Activated CD4-positive, alpha-beta T cell treated with anti-CD3 and anti-CD28 coated beads for 24 hours (primary cell): ENCODE measurements around the gene GH2.
"Not testable (repeated sequence)": the region's sequence is repeated elsewhere in the genome, so short reads cannot be mapped to it uniquely, and the experiment has no call there.

Source experiments
- DNase-seq, 2 donors: peaks; one replicate each; pipeline ENCODE4 v3.0.0-alpha.2; 2020; ENCODE audit warnings: low read depth in 2 of 2

GH2 gene

DNA sequence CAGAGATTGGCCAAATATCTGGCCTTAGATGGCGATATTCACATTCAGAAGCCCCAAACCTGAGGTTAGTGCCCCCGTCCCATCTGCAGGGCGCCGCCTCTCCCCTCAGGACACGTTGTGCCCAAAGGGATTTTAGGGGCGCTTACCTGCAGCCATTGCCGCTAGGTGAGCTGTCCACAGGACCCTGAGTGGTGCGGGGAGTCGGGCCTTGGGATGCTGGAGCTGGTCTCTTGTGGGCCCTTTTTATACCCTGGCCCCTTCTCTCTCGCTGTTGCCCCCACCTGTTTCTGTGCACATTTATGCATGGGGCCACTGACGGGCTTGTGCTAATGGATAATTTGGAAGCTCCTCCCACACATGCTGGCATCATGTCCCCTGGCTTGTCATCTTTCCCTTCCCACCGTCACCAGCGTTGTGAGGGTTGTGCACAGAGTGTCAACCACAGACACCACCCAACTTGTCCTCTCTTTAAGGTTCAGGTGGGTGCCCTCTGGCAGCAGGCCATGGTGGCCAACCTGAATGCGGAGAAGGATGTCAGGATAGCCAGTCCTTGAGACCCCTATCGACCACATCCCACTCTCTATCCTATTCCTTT is 29.4 kb upstream of the GH2 start, which contains the start of gene CSHL1:
Gene CSHL1, minus strand, starts transcription at position 218 of the 595 bp plus-strand sequence. Its CDS starts 62 bp downstream, at position 156.
- DNase-seq: no peak

DNA sequence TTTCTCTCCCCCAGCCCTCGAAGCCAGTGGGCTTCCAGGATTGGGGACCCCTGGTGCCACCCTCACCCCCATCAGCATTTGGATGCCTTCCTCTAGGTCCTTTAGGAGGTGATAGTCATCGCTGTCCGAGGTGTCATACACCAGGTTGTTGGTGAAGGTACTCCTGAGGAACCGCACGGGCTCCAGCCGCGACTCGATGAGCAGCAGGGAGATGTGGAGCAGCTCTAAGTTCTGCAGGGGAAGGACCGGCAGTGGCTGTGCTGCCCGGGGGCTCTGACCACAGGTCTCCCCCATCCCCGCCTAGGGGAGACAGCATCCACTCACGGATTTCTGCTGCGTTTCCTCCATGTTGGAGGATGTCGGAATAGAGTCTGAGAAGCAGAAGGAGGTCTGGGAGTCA is 28.4 kb upstream of the GH2 start:
- no peak for DNase-seq

DNA sequence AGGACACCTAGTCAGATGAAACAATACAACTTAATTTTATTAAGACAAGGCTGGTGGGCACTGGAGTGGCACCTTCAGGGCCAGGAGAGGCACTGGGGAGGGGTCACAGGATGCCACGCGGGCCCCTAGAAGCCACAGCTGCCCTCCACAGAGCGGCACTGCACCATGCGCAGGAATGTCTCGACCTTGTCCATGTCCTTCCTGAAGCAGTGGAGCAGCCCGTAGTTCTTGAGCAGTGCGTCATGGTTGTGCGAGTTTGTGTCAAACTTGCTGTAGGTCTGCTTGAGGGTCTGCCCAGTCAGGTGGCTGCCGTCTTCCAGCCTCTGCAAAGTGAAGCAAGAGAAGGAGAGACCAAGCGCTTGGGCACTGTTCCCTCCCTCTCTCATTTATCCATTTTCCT is 27.8 kb upstream of the GH2 start:
- DNase-seq: not testable (repeated sequence)

DNA sequence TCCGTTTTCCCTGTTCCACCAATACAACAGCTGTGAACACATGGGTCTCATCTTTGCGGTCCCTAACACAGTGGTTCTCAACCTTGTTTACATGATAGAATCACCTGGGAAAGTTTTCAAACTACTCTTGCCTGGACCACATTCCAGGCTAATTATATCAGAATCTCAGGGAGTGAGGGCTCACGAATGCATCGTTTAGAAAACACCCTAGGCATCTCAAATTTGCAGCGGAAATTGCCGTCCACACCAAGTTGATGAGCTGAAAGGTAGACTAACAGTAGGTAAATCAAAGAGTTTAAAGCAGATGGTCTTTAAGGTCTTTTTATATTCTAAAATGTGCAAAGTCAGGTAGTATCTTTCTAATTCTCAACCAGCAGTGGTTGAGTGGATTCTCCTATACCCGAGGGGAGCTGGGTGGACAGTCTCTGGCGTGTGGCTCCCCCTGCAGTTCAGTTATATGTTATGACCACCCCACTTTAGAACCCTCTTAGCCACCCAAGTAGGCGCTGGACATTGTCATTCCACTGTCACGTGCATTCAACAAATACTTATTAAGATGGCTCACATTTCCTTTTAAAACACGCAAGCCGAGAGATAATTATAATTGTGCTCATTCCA is 25.5 kb upstream of the GH2 start:
- not testable (repeated sequence) for DNase-seq

DNA sequence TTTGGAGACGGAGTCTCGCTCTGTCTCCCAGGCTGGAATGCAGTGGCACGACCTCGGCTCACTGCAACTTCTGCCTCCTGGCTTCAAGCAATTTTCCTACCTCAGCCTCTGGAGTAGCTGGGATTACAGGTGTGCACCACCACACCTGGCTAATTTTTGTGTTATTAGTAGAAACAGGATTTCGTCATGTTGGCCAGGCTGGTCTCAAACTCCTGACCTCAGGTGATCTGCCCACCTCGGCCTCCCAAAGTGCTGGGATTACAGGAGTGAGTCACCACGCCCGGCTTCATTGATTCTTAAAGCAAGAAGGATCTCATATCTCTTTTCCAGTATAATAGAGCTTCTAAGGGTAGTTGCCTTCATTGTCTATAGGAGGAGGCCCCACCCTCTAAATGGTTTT is 23.1 kb upstream of the GH2 start:
- DNase-seq: not testable (repeated sequence)

DNA sequence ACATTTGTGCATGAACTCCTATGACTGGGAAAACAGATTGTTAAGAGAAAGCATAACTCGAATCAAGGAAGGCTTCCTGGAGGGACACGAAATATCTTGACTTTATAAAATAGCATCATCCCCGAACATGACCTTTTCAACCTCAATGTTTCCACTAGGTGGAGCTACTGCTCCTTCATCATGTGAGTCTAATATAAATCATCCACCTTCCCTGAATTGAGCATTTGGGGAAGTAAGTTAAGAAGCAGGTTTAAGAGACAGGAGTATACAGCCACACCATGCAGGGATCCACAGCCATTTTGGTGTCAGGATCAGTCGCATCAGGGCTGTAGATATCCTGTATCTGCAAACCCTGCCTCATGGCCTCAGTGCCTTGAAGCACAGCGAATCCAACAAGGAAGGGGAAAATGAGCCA is 22.1 kb upstream of the GH2 start:
- DNase-seq: peak in 1 of 2 donors; percentile 29

DNA sequence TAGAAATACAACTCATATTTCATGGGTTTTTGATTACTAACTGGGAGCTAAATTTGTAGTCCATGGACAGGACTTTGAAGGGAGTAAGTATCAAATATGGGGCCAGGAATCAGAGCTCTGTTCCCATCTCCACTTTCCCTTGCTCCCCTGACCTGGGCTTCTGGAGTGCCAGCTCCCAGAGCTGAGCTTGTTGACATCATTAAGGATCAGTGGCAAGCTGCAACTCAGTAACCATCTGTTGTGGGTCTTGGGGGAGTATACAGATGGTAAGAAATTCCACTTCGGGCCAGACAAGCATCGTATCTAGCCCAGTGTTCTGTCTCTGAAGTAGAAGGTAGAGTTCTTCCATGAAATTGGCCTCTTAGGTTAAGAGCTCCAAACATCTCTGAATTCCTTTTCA is 20.2 kb upstream of the GH2 start:
- not testable (repeated sequence) for DNase-seq

DNA sequence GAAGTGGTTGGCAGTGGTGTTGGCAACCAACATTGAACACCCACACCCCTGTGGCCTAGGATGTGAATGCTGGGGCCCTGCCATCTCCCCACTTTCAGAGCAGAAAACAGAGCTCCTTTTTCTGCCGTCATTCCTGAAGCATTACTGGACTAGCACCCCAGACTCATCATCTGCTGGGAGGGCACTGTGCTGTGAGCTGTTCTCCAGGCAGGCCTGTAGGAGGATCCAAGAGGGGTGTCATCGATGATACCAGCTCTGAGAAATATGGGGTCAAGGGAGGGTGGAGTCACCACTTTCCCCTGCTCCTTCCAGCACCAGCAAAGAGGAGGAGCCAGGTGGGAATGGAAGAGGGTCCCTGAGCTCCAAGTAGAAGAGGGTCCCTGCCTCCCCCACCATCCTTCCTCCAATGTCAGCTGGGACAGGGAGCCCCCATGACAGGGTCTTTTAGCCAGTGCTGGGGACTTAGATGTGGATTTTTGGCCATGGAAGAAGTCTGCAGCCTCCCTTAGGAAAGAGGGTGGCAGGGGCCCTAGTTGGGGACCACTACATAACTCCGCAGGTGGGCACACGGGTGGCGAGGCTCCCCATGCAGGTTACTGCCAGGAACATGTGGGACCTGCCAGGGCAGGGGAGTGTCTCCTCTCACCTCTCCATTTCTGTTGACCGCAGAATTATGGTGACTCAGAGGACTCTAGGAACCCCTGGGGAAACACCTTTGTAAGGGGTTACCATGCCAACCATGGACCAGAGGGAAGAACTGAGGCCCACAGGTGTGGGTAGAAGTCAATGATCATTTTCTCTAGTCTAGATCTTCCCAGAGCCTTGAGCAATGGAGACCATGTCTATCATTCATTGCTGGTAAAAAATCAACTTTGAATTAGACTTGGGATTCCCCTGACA is 17.4 kb upstream of the GH2 start:
- DNase-seq: not testable (repeated sequence)

DNA sequence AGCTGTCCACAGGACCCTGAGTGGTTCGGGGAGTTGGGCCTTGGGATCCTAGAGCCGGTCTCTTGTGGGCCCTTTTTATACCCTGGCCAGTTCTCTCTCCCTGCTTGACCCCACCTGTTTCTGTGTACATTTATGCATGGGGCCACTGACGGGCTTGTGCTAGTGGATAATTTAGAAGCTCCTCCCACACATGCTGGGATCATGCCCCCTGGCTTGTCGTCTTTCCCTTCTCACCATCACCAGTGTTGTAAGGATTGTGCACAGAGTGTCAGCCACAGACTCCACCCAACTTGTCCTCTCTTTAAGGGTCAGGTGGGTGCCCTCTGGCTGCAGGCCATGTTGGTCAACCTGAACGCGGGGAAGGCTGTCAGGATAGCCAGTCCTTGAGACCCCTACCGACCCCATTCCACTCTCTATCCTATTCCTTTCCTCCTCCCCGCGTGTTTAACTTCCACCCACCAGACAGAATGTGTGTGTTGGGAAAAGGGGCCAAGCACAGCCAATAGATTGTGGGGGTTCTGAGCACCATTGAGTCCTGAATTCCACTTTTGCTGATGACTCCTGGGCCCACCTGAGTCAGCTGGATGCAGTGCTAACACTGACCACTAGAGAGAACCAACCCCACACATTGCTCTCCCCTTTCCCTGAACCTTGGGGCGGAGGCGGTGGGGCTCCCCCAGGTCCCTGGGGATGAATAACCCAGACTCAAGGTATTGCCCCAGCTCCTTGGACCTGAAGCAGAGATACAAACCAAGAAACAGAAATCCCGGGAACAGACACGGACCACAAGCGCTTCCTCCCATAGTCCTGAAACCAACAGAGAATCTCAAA is 15.0 kb upstream of the GH2 start, which contains the start of gene CSH1:
Gene CSH1, minus strand, starts transcription at position 51 of the 831 bp plus-strand sequence. CDS start 63 bp downstream, outside the sequence.
- not testable (repeated sequence) for DNase-seq

DNA sequence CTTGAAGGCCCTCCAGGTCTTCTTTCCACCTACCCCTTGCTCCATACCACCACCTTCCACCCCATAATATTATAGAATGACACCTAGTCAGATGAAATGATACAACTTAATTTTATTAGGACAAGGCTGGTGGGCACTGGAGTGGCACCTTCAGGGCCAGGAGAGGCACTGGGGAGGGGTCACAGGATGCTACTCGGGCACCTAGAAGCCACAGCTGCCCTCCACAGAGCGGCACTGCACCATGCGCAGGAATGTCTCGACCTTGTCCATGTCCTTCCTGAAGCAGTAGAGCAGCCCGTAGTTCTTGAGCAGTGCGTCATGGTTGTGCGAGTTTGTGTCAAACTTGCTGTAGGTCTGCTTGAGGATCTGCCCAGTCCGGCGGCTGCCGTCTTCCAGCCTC is 13.1 kb upstream of the GH2 start:
- DNase-seq: not testable (repeated sequence)

DNA sequence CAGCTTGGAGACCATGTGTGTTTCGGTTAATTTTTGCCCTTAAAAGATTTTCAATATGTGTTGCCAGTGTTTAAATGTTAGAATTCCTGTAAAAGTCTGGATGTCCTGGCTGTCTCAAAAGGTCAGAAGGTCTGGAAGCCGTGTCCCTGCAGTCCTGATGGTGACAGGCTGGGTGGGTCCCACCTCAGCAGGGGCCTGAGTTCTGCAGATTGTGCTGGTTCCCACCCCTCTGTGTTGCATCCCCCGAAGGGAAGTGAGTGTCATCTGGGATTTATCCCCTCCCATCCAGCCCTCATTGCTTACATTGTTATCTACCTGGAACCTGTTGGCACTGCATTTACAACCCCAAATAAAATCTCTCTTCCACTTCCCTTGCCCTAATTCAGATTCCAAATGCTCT is 12.3 kb upstream of the GH2 start:
- DNase-seq: not testable (repeated sequence)

DNA sequence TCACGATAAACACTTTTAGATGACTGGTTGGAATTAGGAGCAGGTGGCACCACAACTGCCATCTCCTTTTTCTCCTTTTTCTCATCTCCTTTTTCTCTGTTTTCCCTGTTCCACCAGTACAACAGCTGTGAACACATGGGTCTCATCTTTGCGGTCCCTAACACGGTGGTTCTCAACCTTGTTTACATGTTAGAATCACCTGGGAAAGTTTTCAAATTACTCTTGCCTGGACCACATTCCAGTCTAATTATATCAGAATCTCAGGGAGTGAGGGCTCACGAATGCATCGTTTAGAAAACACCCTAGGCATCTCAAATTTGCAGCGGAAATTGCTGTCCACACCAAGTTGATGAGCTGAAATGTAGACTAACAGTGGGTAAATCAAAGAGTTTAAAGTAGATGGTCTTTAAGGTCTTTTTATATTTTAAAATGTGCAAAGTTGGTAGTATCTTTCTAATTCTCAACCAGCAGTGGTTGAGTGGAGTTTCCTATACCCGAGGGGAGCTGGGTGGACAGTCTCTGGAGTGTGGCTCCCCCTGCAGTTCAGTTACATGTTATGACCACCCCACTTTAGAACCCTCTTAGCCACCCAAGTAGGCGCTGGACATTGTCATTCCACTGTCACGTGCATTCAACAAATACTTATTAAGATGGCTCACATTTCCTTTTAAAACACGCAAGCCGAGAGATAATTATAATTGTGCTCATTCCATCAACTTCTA is 10.7 kb upstream of the GH2 start:
- not testable (repeated sequence) for DNase-seq

DNA sequence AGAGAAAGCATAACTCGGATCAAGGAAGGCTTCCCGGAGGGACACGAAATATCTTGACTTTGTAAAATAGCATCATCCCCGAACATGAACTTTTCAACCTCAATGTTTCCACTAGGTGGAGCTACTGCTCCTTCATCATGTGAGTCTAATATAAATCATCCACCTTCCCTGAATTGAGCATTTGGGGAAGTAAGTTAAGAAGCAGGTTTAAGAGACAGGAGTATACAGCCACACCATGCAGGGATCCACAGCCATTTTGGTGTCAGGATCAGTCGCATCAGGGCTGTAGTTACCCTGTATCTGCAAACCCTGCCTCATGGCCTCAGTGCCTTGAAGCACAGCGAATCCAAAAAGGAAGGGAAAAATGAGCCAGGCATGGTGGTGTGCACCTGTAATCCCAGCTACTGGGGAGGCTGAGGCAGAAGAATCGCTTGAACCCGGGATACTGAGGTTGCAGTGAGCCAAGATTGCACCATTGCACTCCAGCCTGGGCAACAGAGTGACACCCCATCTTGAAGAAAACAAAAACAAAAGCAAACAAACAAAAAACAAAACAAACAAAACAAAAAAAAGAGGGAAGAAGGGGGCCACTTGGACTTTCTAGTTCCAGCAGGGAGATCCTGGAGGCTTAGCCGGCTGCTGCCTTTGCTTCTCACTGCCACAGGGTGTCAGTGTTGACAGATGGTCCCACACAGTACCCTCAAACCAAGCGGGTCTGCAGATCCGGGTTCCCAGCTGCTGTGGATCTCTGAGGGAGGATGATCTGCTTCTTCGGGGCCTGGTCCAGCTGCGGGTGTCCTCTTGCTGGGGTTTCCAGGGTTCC is 7.5 kb upstream of the GH2 start:
- DNase-seq: not testable (repeated sequence)

DNA sequence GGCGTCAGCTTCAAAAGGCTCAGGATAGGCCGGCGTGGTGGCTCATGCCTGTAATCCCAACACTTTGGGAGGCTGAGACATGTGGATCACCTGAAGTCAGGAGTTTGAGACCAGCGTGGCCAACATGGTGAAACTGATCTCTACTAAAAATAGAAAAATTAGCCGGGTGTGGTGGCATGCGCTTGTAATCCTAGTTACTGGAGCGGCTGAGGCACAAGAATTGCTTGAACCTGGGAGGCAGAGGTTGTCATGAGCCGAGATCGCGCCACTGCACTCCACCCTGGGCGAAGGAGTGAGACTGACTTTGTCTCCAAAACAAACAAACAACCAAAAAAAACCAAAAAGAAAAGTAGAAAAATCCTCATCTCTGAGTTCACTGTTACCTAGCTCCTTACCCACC is 3.4 kb upstream of the GH2 start:
- not testable (repeated sequence) for DNase-seq

DNA sequence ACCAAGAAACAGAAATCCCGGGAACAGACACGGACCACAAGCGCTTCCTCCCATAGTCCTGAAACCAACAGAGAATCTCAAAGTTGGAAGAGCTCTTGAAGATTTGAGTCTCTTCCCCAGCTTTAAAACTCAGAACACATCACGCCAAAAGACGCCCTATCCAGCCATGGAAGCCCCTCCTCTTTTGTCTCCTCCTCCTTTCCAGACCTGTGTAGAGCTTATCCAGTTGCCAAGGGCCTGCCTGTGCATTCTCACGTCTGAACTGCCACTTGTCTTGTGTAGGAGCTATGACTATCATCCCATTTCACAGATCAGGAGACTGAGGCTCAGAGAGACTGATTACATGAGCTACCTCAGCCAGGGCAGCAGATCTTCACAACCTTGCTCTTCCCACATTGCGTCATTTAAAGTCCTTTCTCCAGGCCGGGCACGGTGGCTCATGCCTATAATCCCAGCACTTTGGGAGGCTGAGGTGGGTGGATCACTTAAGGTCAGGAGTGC is 932 bp upstream of the GH2 start:
- not testable (repeated sequence) for DNase-seq

DNA sequence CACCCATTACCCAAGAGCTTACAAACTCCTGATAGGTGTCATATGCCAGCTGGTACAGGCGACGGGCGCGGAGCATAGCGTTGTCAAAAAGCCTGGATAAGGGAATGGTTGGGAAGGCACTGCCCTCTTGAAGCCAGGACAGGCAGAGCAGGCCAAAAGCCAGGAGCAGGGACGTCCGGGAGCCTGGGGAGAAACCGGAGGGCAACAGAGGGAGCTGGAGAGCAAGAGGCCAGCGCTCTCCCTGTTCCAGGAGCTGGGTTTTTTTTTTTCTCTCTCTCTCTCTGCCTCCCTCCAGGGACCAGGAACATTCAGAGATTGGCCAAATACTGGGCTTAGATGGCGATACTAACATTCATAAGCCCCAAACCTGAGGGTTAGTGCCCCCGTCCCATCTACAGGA is 407 bp downstream of the GH2 start:
- not testable (repeated sequence) for DNase-seq

DNA sequence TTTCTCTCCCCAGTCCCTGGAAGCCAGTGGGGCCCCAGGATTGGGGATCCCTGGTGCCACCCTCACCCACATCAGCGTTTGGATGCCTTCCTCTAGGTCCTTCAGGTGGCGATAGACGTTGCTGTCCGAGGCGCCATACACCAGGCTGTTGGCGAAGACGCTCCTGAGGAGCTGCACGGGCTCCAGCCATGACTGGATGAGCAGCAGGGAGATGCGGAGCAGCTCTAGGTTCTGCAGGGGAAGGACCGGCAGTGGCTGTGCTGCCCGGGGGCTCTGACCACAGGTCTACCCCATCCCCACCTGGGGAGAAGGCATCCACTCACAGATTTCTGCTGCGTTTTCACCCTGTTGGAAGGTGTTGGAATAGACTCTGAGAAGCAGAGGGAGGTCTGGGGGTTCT is 1.0 kb downstream of the GH2 start:
- no peak for DNase-seq

DNA sequence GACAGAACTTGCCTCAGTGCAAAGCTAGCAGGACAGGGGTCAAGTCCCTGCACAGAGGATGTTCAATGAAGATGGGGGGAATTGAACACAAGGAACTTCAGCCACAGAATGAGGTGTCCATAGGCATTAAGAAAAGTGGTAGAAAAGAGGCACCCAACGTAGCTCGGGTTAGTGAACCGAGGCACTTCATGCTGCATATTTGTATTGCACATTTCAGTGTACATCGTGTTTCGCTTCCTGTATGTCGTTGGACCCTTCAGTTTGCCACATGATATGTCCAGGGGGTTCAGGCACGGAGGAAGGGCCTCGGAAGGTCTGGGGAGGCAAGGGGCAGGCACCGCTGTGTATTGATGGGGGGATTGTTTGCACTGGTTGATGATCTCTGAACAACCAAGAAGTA is 3.3 kb downstream of the GH2 start:
- DNase-seq: not testable (repeated sequence)

DNA sequence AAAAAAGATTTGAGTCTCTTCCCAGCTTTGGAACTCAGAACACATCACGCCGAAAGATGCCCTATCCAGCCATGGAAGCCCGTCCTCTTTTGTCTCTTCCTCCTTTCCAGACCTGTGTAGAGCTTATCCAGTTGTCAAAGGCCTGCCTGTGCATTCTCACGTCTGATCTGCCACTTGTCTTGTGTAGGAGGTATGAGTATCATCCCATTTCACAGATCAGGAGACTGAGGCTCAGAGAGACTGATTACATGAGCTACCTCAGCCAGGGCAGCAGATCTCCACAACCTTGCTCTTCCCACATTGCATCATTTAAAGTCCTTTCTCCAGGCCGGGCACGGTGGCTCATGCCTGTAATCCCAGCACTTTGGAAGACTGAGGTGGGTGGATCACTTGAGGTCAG is 7.1 kb downstream of the GH2 start:
- DNase-seq: not testable (repeated sequence)
